ENCODE results near the gene IFI6. TPM values are rescaled to one million over a fixed set of nuclear protein-coding genes. Genes with fewer than 3 reads are reported as not detected.

The IFI6 gene
- polyA plus RNA-seq, 1 experiment: 26.8 TPM

- Histone ChIP-seq H3K4me3 (ENCODE audit: low read depth, low read length) (no peak overlapping the region), H3K27ac (ENCODE audit: low read depth, low read length) (no peak overlapping the region), H3K9me3 (ENCODE audit: control insufficient read depth, insufficient read depth, low read length) (no peaks in the 10 kb centered on the region; the same call in 1 of the 2 replicates), H3K27me3 (ENCODE audit: control insufficient read depth, insufficient read depth, low read length) (peaks cover 25% of the 10 kb centered on the region)
- no peak for DNase-seq (ENCODE audit: low read depth, low spot score)
- ChIA-PET CTCF (interaction anchor here (1.3 kb wide), 1 partner anchor 32 kb away, joined by 4 read pairs; no protein-coding TSS in a partner anchor), POLR2A (no interaction called here)
- no peak for TF ChIP-seq CTCF (IDR thresholded peaks at IDR 0.05; ENCODE audit: low read depth, low read length)
These were observed 33.8 kb downstream of the IFI6 start for GRCh38 chr1:27638047-27638734.

- no peaks in the 10 kb centered on the region; the same call in 1 of the 2 replicates for H3K9me3 ChIP-seq (ENCODE audit: control insufficient read depth, insufficient read depth, low read length)
- ChIA-PET CTCF (interaction anchor here (0.7 kb wide), 2 partner anchors 27 to 205 kb away, joined by 4 to 5 read pairs; no protein-coding TSS in a partner anchor), POLR2A (interaction anchor here (0.7 kb wide), 1 partner anchor 259 kb away, joined by 4 read pairs; no protein-coding TSS in a partner anchor)
- H3K27me3 ChIP-seq (ENCODE audit: control insufficient read depth, insufficient read depth, low read length): peaks cover 44% of the 10 kb centered on the region
- H3K27ac ChIP-seq (ENCODE audit: low read depth, low read length): no peak overlapping the region
- TF ChIP-seq CTCF (IDR thresholded peaks at IDR 0.05; ENCODE audit: low read depth, low read length): no peak
- no peak for DNase-seq (ENCODE audit: low read depth, low spot score)
- H3K4me3 ChIP-seq (ENCODE audit: low read depth, low read length): no peak overlapping the region
These were observed 36.4 kb downstream of the IFI6 start for GRCh38 chr1:27635396-27636142.

GRCh38 chr1:27634985-27635367 is 37.0 kb downstream of the IFI6 start, which contains the start of gene FGR:
TSS of gene FGR (minus strand) at chr1:27635185. CDS start at chr1:27623916, 11,269 bp downstream.
- H3K27me3 ChIP-seq (ENCODE audit: control insufficient read depth, insufficient read depth, low read length): peaks cover 44% of the 10 kb centered on the region
- ChIA-PET POLR2A (no interaction called here), CTCF (no interaction called here)
- DNase-seq (ENCODE audit: low read depth, low spot score): no peak
- TF ChIP-seq CTCF (IDR thresholded peaks at IDR 0.05; ENCODE audit: low read depth, low read length): no peak
- no peaks in the 10 kb centered on the region; the same call in 1 of the 2 replicates for H3K9me3 ChIP-seq (ENCODE audit: control insufficient read depth, insufficient read depth, low read length)
- H3K4me3 ChIP-seq (ENCODE audit: low read depth, low read length): peak within 1 kb of the TSS; percentile 35; the same call in 1 of the 2 replicates
- H3K27ac ChIP-seq (ENCODE audit: low read depth, low read length): no peak within 1 kb of the TSS

- peak overlapping the region; percentile 35; the same call in 1 of the 2 replicates for H3K4me3 ChIP-seq (ENCODE audit: low read depth, low read length)
- no peak overlapping the region for H3K27ac ChIP-seq (ENCODE audit: low read depth, low read length)
- CTCF ChIA-PET: no interaction called here
- no peak for TF ChIP-seq CTCF (IDR thresholded peaks at IDR 0.05; ENCODE audit: low read depth, low read length)
- POLR2A ChIA-PET: no interaction called here
- no peak for DNase-seq (ENCODE audit: low read depth, low spot score)
- H3K27me3 ChIP-seq (ENCODE audit: control insufficient read depth, insufficient read depth, low read length): peaks cover 44% of the 10 kb centered on the region
- no peaks in the 10 kb centered on the region; the same call in 1 of the 2 replicates for H3K9me3 ChIP-seq (ENCODE audit: control insufficient read depth, insufficient read depth, low read length)
These were observed 37.6 kb downstream of the IFI6 start for GRCh38 chr1:27634177-27634984.
